ENCODE data around the gene EIF2S1. TPM values are rescaled to one million over a fixed set of nuclear protein-coding genes. Genes with fewer than 3 reads are reported as not detected.
"Not testable (repeated sequence)": the region's sequence is repeated elsewhere in the genome, so short reads cannot be mapped to it uniquely, and the experiment has no call there.

Gene EIF2S1
- total and polyA plus RNA-seq, 3 donors from 2014 or later, result 82.1 to 158 (median 83.9) TPM

DNA sequence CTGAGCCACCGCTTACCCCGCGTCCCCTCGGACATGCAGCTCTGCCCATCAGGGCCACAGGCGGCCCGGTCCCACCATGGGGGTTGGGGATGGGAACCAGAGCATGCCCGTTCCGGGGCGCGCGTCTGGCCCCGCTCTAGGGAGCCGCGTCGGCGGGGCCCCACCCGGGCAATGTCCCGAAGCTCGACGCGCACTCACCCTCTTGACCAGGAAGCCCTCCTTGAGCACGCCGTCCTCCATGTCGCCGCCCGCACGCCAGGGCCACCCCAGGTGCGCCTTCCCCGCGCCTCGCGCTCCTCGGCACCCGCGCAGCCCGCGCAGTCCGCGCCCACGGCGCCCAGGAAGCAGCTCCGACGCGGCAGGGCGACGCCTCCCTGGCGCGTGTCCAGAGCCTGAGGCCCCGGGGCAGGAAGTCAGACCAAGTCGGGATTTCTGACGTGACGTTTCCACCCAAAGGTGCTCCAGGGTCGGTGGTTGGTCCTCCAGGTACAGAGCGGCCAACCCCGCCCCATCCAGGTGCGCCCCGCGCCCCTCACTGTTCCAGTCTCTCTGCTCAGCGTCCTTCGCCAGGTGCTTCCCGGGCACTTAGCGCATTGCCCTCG is 51.8 kb downstream of the EIF2S1 start, which contains the start of gene PLEK2:
Gene PLEK2 (minus strand): TSS at position 346 of the 602 bp plus-strand sequence. CDS start 106 bp downstream, at position 240.
- peak; percentile 23 for DNase-seq
- 1 to 6% methylated on average over 31 to 37 of the region's 63 CpGs for WGBS, 2 donors
- peaks cover 7% of the 10 kb centered on the region for H3K4me1 ChIP-seq
- intact Hi-C loops (cut with DNase I; ENCODE audit: low total_unique reads), result no loop called here
- peak within 1 kb of the TSS; percentile 45 to 49 for H3K4me3 ChIP-seq
- TF ChIP-seq POLR2A (IDR thresholded peaks at IDR 0.05), result no peak
- TF ChIP-seq, protein P1, sequence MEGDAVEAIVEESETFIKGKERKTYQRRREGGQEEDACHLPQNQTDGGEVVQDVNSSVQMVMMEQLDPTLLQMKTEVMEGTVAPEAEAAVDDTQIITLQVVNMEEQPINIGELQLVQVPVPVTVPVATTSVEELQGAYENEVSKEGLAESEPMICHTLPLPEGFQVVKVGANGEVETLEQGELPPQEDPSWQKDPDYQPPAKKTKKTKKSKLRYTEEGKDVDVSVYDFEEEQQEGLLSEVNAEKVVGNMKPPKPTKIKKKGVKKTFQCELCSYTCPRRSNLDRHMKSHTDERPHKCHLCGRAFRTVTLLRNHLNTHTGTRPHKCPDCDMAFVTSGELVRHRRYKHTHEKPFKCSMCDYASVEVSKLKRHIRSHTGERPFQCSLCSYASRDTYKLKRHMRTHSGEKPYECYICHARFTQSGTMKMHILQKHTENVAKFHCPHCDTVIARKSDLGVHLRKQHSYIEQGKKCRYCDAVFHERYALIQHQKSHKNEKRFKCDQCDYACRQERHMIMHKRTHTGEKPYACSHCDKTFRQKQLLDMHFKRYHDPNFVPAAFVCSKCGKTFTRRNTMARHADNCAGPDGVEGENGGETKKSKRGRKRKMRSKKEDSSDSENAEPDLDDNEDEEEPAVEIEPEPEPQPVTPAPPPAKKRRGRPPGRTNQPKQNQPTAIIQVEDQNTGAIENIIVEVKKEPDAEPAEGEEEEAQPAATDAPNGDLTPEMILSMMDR (IDR thresholded peaks at IDR 0.05), result no peak
- no peaks in the 10 kb centered on the region for H3K9me3 ChIP-seq
- H3K27me3 ChIP-seq, result no peaks in the 10 kb centered on the region
- no peaks in the 10 kb centered on the region for H3K36me3 ChIP-seq (ENCODE audit: low read depth, missing control alignments)
- H3K27ac ChIP-seq, result no peak within 1 kb of the TSS

DNA sequence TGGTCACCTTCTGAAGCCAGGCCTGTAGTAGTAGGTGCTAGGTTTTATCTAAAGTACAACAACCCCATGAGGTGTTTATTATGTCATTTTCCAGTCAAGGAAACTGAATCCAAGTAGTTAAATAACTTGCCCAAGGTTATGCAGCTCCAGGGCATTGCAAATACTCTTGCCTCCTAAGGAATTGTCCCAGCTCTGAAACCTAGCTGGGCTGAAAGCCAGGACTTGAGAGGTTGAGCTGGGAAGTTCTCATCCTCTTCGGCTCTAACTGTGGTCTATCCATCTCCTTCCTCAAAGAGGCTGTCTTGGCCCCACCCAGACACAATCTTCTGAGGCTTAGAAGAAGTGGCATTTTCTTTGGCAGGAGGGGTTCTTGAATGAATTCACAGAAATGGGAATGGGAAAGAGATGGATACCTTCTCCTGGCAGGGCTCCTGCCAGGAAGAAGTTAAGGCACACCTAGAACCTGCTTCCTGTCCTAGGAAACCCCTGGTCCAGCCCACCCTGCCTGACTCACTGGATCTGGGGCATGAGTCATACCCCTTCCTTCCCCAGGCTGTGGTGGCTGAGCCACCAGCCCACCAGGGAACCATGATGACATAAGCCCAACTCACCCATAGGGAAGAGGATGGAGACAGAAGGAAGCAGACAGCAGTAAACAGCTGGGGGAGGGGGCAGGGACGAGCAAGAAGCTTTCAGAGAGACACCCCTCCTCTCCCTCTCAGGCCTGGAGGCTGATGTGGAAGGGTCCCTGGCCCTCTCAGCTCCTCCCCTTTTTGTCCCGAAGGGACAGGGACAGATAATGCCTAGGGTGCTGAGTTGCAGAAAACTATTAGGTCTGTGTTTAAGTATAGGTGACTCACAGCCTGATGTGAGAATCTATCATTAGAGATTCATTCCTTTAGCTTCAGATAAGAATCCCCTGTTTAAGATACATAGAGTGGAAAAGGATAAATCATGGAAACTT is 54.0 kb downstream of the EIF2S1 start:
- Histone ChIP-seq H3K27ac (no peak overlapping the region), H3K27me3 (no peaks in the 10 kb centered on the region), H3K4me1 (peaks cover 7% of the 10 kb centered on the region), H3K36me3 (ENCODE audit: low read depth, missing control alignments) (no peaks in the 10 kb centered on the region), H3K4me3 (no peak overlapping the region), H3K9me3 (no peaks in the 10 kb centered on the region)
- intact Hi-C loops (cut with DNase I; ENCODE audit: low total_unique reads), result no loop called here
- no peak for DNase-seq
- 67 to 76% methylated on average over 3 of the region's 3 CpGs for WGBS, 2 donors
- TF ChIP-seq, protein P1 (IDR thresholded peaks at IDR 0.05), result no peak
- TF ChIP-seq POLR2A (IDR thresholded peaks at IDR 0.05), result no peak

DNA sequence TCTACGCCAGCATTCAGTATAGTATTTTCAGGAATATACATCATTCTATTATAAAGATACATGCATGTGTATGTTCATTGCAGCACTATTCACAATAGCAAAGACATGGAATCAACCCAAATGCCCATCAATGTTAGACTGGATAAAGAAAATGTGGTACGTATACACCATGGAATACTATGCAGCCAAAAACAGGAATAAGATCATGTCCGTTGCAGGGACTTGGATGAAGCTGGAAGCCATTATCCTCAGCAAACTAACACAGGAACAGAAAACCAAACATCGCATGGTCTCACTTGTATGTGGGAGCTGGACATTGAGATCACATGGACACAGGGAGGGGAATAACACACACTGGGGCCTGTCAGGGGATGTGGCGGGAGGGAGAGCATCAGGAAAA is 55.5 kb downstream of the EIF2S1 start:
- H3K9me3 ChIP-seq; H3K36me3 ChIP-seq (ENCODE audit: low read depth, missing control alignments); intact Hi-C loops (cut with DNase I; ENCODE audit: low total_unique reads); DNase-seq; H3K4me1 ChIP-seq; H3K27me3 ChIP-seq; H3K4me3 ChIP-seq; H3K27ac ChIP-seq: not testable (repeated sequence)
- 81 to 87% methylated on average over 5 of the region's 5 CpGs for WGBS, 2 donors

DNA sequence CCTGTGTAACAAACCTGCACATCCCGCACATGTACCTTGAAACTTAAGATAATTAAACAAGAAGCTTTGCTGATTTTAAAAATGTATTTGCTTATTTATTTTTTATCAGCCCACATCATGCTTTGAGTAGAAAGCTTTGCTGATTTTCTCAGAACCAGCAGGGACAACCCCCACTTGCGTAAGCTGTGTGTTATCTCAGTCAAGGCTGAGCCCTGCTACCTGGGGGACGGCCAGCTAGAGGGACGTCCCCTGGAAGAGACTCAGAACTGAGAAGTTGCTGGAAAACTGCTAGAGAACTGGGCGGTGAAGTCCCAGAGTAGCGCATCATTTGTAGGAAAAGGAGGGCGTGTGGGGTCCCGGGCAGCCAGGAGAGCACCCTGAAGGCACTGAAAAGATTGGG is 56.0 kb downstream of the EIF2S1 start:
- intact Hi-C loops (cut with DNase I; ENCODE audit: low total_unique reads), result no loop called here
- DNase-seq, result peak; percentile 72
- no peaks in the 10 kb centered on the region for H3K9me3 ChIP-seq
- H3K27ac ChIP-seq, result no peak overlapping the region
- H3K27me3 ChIP-seq, result no peaks in the 10 kb centered on the region
- no peak for TF ChIP-seq POLR2A (IDR thresholded peaks at IDR 0.05)
- TF ChIP-seq, protein P1 (IDR thresholded peaks at IDR 0.05), result no peak
- H3K4me1 ChIP-seq, result peaks cover 7% of the 10 kb centered on the region
- H3K36me3 ChIP-seq (ENCODE audit: low read depth, missing control alignments), result no peaks in the 10 kb centered on the region
- WGBS, 2 donors, result 40 to 43% methylated on average over 8 of the region's 8 CpGs
- H3K4me3 ChIP-seq, result no peak overlapping the region

DNA sequence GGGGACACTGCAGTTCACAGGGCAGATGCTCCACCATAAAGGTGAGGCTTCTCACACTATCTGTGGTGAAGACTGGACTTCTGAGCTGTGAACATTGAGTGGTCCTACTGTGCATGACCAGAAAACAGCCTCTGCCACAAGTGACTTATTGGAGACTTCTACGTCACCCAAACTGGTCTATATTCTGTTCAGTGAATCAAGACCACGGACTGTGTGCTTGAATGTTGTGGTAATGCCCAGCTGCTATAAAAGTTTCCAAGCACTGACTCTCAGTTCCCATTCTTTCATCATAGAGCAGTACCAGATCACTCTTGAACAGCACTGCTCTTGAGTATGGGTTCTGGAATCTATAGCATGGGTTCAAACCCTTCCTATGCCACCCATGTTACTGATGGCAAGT is 56.7 kb downstream of the EIF2S1 start:
- no peak for DNase-seq
- TF ChIP-seq, protein P1 (IDR thresholded peaks at IDR 0.05), result no peak
- TF ChIP-seq POLR2A (IDR thresholded peaks at IDR 0.05), result no peak
- no peaks in the 10 kb centered on the region for H3K36me3 ChIP-seq (ENCODE audit: low read depth, missing control alignments)
- H3K4me3 ChIP-seq, result no peak overlapping the region
- no peaks in the 10 kb centered on the region for H3K9me3 ChIP-seq
- WGBS, 2 donors, result 68 to 90% methylated on average over 2 of the region's 2 CpGs
- no peak overlapping the region for H3K27ac ChIP-seq
- intact Hi-C loops (cut with DNase I; ENCODE audit: low total_unique reads), result no loop called here
- peaks cover 7% of the 10 kb centered on the region for H3K4me1 ChIP-seq
- no peaks in the 10 kb centered on the region for H3K27me3 ChIP-seq
